Measurements from ENCODE around the gene MKRN3. TPM values are rescaled to one million over a fixed set of nuclear protein-coding genes. Genes with fewer than 3 reads are reported as not detected.
"Not testable (repeated sequence)": the region's sequence is repeated elsewhere in the genome, so short reads cannot be mapped to it uniquely, and the experiment has no call there.

MKRN3 gene
- total and polyA plus RNA-seq, 8 donors = 0.26 to 13.4 (median 2.1) TPM; not detected in 1

GRCh38 chr15:23595368-23595767 lies 29.9 kb downstream of the MKRN3 start:
- TF ChIP-seq CTCF (IDR thresholded peaks at IDR 0.05) = no peak
- no peaks in the 10 kb centered on the region for H3K4me1 ChIP-seq
- intact Hi-C loops (cut with DNase I) = no loop called here
- H3K27me3 ChIP-seq = no peaks in the 10 kb centered on the region
- H3K4me3 ChIP-seq = no peak overlapping the region
- ATAC-seq = no peak
- no peaks in the 10 kb centered on the region for H3K9me3 ChIP-seq
- no peak for DNase-seq
- H3K27ac ChIP-seq = no peak overlapping the region
- H3K36me3 ChIP-seq = no peaks in the 10 kb centered on the region

GRCh38 chr15:23596736-23597135 lies 31.3 kb downstream of the MKRN3 start:
- Histone ChIP-seq H3K27me3 (no peaks in the 10 kb centered on the region), H3K4me1 (no peaks in the 10 kb centered on the region), H3K36me3 (no peaks in the 10 kb centered on the region), H3K9me3 (no peaks in the 10 kb centered on the region), H3K27ac (no peak overlapping the region), H3K4me3 (no peak overlapping the region)
- no peak for DNase-seq
- ATAC-seq = no peak
- TF ChIP-seq CTCF (IDR thresholded peaks at IDR 0.05) = no peak
- intact Hi-C loops (cut with DNase I) = no loop called here

- intact Hi-C loops (cut with DNase I); H3K36me3 ChIP-seq; DNase-seq; H3K4me3 ChIP-seq; H3K4me1 ChIP-seq; H3K27ac ChIP-seq; ATAC-seq; H3K9me3 ChIP-seq; H3K27me3 ChIP-seq: not testable (repeated sequence)
Measured at GRCh38 chr15:23597278-23597677, 31.8 kb downstream of the MKRN3 start.

GRCh38 chr15:23599053-23599452 lies 33.6 kb downstream of the MKRN3 start:
- H3K4me1 ChIP-seq = no peaks in the 10 kb centered on the region
- no peak overlapping the region for H3K4me3 ChIP-seq
- intact Hi-C loops (cut with DNase I) = no loop called here
- TF ChIP-seq CTCF (IDR thresholded peaks at IDR 0.05) = no peak
- no peak for DNase-seq
- no peak overlapping the region for H3K27ac ChIP-seq
- H3K36me3 ChIP-seq = no peaks in the 10 kb centered on the region
- H3K9me3 ChIP-seq = no peaks in the 10 kb centered on the region
- ATAC-seq = no peak
- H3K27me3 ChIP-seq = no peaks in the 10 kb centered on the region

GRCh38 chr15:23602124-23602523 lies 36.6 kb downstream of the MKRN3 start:
- no peak overlapping the region for H3K27ac ChIP-seq
- intact Hi-C loops (cut with DNase I) = no loop called here
- no peaks in the 10 kb centered on the region for H3K36me3 ChIP-seq
- no peak for TF ChIP-seq CTCF (IDR thresholded peaks at IDR 0.05)
- ATAC-seq = no peak
- no peaks in the 10 kb centered on the region for H3K9me3 ChIP-seq
- H3K27me3 ChIP-seq = no peaks in the 10 kb centered on the region
- H3K4me3 ChIP-seq = no peak overlapping the region
- no peaks in the 10 kb centered on the region for H3K4me1 ChIP-seq
- no peak for DNase-seq

- H3K4me3 ChIP-seq = no peak overlapping the region
- intact Hi-C loops (cut with DNase I) = no loop called here
- H3K27ac ChIP-seq = no peak overlapping the region
- no peaks in the 10 kb centered on the region for H3K4me1 ChIP-seq
- H3K36me3 ChIP-seq = no peaks in the 10 kb centered on the region
- no peak for DNase-seq
- H3K9me3 ChIP-seq = no peaks in the 10 kb centered on the region
- TF ChIP-seq CTCF (IDR thresholded peaks at IDR 0.05) = no peak
- no peak for ATAC-seq
- H3K27me3 ChIP-seq = no peaks in the 10 kb centered on the region
Measured at GRCh38 chr15:23606226-23606625, 40.8 kb downstream of the MKRN3 start.
